A549 treated with GW870086 at 1 μM for 4 hours (cell line): ENCODE data around the gene CRELD2. TPM values are rescaled to one million over a fixed set of nuclear protein-coding genes. Genes with fewer than 3 reads are reported as not detected.

ENCODE experiments used
- total RNA-seq: library from RNA; stranded (reverse); fragments of 200-300 nt; extraction: Qiagen RNA extraction; gene quantifications from 5 replicates; pipeline ENCODE4 v1.2.3, GENCODE V29; 2022; ENCODE audit warnings: low read depth

The CRELD2 gene
- total RNA-seq, result 21.0 to 30.8 TPM (median 26.9 TPM) in 5 replicates

GRCh38 chr22:49917974-49918910 lies at the start of gene CRELD2, which contains the start of gene ALG12:
TSS of gene CRELD2 (plus strand) at chr22:49918634. CDS start at chr22:49918770, 136 bp downstream.
TSS of gene ALG12 (minus strand) at chr22:49918438. CDS start at chr22:49913765, 4,673 bp downstream.

GRCh38 chr22:49960159-49961004 lies 41.9 kb downstream of the CRELD2 start, which contains the start of gene PIM3:
TSS of gene PIM3 (plus strand) at chr22:49960772. CDS start at chr22:49960948, 176 bp downstream.

Other genes with a start within 250 kb of the CRELD2 start
- 13.0 to 15.1 TPM (median 14.0 TPM) in 5 replicates for gene BRD1, start 90.8 kb upstream of the CRELD2 start, total RNA-seq
- gene ZBED4, start 64.8 kb upstream of the CRELD2 start, total RNA-seq, result 9.5 to 12.4 TPM (median 11.9 TPM) in 5 replicates
- gene ALG12, start 196 bp upstream of the CRELD2 start, total RNA-seq, result 8.0 to 11.1 TPM (median 10.3 TPM) in 5 replicates
- gene PIM3, start 42.1 kb downstream of the CRELD2 start, total RNA-seq, result 27.5 to 47.7 TPM (median 44.6 TPM) in 5 replicates
- 0.05 to 0.08 TPM in 2 of 5 replicates, not detected in the others for gene IL17REL, start 94.1 kb downstream of the CRELD2 start, total RNA-seq
- gene TTLL8, start 139.7 kb downstream of the CRELD2 start, total RNA-seq, result not detected in 5 replicates
- not detected in 5 replicates for gene MLC1, start 166.8 kb downstream of the CRELD2 start, total RNA-seq
- gene MOV10L1, start 171.4 kb downstream of the CRELD2 start, total RNA-seq, result 0.07 TPM in 1 of 5 replicates, not detected in the others